Stomach (tissue), 4 donors: ENCODE data around the gene RACGAP1.

Experiments used
- POLR2A ChIP-seq, 4 donors: fragments of 450-650 bp; IDR thresholded peaks; one replicate each; pipeline ENCODE4 v1.6.1; 2016; ENCODE audit warnings: antibody characterized with exemption in 4 of 4, control low read depth in 2 of 4, mild to moderate bottlenecking in 1 of 4, moderate library complexity in 1 of 4
- POLR2AphosphoS5 ChIP-seq, 3 donors: sonication (generic); formaldehyde crosslinking; IDR thresholded peaks; one replicate each; pipeline ENCODE4 v1.6.1; 2016; ENCODE audit warnings: antibody characterized with exemption in 3 of 3
- TF ChIP-seq, protein P1 (sequence below), 7 experiments: fragments of 450-650 bp in 4 of 7; fragments of 200-600 bp in 3 of 7; sonication (generic) in 3 of 7; IDR thresholded peaks; one replicate each; pipeline ENCODE4 v1.5.1; 2016 to 2019; ENCODE audit warnings: antibody characterized with exemption in 7 of 7, control low read depth in 2 of 7, mild to moderate bottlenecking in 1 of 7

DNA sequence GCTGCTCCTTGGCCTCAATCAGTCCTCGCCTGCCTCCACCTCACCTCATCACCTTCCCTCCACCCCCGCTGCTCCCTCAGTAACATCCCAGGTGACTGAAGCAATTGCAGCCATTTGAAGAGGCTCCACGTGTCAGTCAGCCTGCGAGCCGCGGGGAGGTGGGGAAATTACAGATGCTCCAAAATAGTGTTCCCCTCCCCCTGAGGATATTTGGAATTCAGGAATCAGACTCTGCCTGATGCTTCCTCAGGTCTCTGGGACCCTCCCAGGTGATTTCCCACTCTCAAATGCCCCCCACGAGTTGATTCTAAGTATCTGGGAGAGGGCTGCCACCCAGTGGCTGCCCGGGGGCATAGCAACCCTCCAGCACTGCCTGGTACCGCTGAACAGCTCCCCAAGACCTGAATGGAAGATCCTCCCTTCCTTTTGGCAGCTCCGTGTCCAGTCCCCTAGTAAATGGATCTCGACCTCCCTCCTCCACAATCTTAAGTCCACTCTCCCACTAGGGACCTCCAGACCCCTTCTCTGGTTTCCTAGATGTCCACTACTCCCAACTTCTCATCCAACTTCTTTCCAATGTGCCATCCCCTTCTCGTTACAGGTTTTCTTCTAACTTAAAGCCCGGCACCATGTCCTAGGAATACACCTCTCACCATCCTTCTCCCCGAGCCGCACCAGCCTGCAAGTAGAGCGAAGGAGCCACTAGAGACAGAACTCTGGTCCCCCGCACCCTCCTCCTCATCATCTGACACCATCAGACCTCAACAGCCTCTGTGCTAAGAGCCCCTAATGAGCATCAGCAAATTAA lies 30.7 kb upstream of the RACGAP1 start:
- TF ChIP-seq, protein P1, sequence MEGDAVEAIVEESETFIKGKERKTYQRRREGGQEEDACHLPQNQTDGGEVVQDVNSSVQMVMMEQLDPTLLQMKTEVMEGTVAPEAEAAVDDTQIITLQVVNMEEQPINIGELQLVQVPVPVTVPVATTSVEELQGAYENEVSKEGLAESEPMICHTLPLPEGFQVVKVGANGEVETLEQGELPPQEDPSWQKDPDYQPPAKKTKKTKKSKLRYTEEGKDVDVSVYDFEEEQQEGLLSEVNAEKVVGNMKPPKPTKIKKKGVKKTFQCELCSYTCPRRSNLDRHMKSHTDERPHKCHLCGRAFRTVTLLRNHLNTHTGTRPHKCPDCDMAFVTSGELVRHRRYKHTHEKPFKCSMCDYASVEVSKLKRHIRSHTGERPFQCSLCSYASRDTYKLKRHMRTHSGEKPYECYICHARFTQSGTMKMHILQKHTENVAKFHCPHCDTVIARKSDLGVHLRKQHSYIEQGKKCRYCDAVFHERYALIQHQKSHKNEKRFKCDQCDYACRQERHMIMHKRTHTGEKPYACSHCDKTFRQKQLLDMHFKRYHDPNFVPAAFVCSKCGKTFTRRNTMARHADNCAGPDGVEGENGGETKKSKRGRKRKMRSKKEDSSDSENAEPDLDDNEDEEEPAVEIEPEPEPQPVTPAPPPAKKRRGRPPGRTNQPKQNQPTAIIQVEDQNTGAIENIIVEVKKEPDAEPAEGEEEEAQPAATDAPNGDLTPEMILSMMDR (IDR thresholded peaks at IDR 0.05) = peak in 5 of 7 experiments; percentile 71 to 98 (median 91)
- TF ChIP-seq POLR2A (IDR thresholded peaks at IDR 0.05) (no peak), POLR2AphosphoS5 (IDR thresholded peaks at IDR 0.05) (no peak)
